Endothelial cell of umbilical vein (primary cell): ENCODE data around the gene TMEM178B. TPM values are rescaled to one million over a fixed set of nuclear protein-coding genes. Genes with fewer than 3 reads are reported as not detected.

ENCODE experiments used
- BruUV-seq: library from RNA; stranded (reverse); fragments of 400-500 nt; replicated peaks from 2 replicates; lab custom pipeline; 2021; lab: Mats Ljungman, UMichigan
- CTCF ChIA-PET: fragments of 300-600, 350-600 bp; sonication (Branson Sonifier 250); formaldehyde crosslinking; loops from one replicate; lab custom pipeline; 2021; ENCODE audit warnings: antibody characterized with exemption, inconsistent platforms; lab: Charles Lee
- POLR2A ChIA-PET: fragments of 300-600, 350-600 bp; sonication (Branson Sonifier 250); formaldehyde crosslinking; loops from one replicate; lab custom pipeline; 2021; ENCODE audit warnings: antibody characterized with exemption, inconsistent platforms; lab: Charles Lee
- DNase-seq: peaks from one replicate; pipeline ENCODE4 v3.0.0-alpha.2; 2011; ENCODE audit warnings: low read depth, low spot score
- FAIRE-seq: peaks from 2 replicates; lab custom pipeline; 2011; peaks lifted over from hg19 to GRCh38; lab: Jason Lieb, UNC
- H2AFZ ChIP-seq: 2 replicates; pipeline ENCODE4 v1.6.0; 2012; ENCODE audit warnings: low read depth, low read length, control low read depth, inconsistent platforms
- H3K27ac ChIP-seq: 2 replicates; pipeline ENCODE4 v1.5.1; 2011; ENCODE audit warnings: low read depth, mild to moderate bottlenecking, control low read depth, low read length, moderate library complexity; ENCODE audit not compliant: insufficient read depth
- H3K27me3 ChIP-seq, 2 experiments: 2 replicates each; pipeline versions ENCODE4 v1.6.0 to v1.6.1; 2011; ENCODE audit warnings: low read length in 2 of 2, mixed read lengths in 1 of 2; ENCODE audit not compliant: control insufficient read depth in 2 of 2, insufficient read depth in 2 of 2
- H3K36me3 ChIP-seq, 2 experiments: 2 replicates in 1 of 2; 3 replicates in 1 of 2; pipeline ENCODE4 v1.5.1; 2011; ENCODE audit warnings: low read length in 2 of 2, mild to moderate bottlenecking in 1 of 2, moderate library complexity in 1 of 2; ENCODE audit not compliant: control insufficient read depth in 2 of 2, insufficient read depth in 2 of 2; ENCODE audit errors: extremely low read depth in 1 of 2
- H3K4me1 ChIP-seq: 3 replicates; pipeline ENCODE4 v1.5.1; 2011; ENCODE audit warnings: mild to moderate bottlenecking, low read length; ENCODE audit not compliant: control insufficient read depth, insufficient read depth; ENCODE audit errors: extremely low read depth
- H3K4me2 ChIP-seq: 2 replicates; pipeline ENCODE4 v1.6.1; 2011; ENCODE audit warnings: low read length, control low read depth, mixed read lengths; ENCODE audit not compliant: insufficient read depth
- H3K4me3 ChIP-seq, 3 experiments: fragments of 200-600 bp in 1 of 3; sonication (generic), shearing (Covaris generic) in 1 of 3; replicated peaks in 1 of 3; 2 replicates each; pipeline ENCODE4 v1.5.1; 2011 to 2016; ENCODE audit warnings: control low read depth in 3 of 3, low read length in 3 of 3, mild to moderate bottlenecking in 2 of 3, inconsistent platforms in 1 of 3, low read depth in 1 of 3, moderate library complexity in 1 of 3; ENCODE audit not compliant: insufficient read depth in 1 of 3
- H3K79me2 ChIP-seq: 2 replicates; pipeline ENCODE4 v1.6.0; 2012; ENCODE audit warnings: low read length, inconsistent platforms; ENCODE audit not compliant: control insufficient read depth, insufficient read depth
- H3K9ac ChIP-seq: replicated peaks from 2 replicates; pipeline ENCODE3; 2011; ENCODE audit warnings: low read length, control low read depth; ENCODE audit not compliant: insufficient read depth; ENCODE audit errors: extremely low read depth
- H3K9me1 ChIP-seq: replicated peaks from 3 replicates; pipeline ENCODE4 v1.6.0; 2011; ENCODE audit warnings: mild to moderate bottlenecking, low read length; ENCODE audit not compliant: control insufficient read depth, insufficient read depth; ENCODE audit errors: extremely low read depth
- H3K9me3 ChIP-seq: replicated peaks from 2 replicates; pipeline ENCODE4 v1.5.1; 2012; ENCODE audit warnings: low read length, inconsistent platforms; ENCODE audit not compliant: control insufficient read depth, insufficient read depth
- H4K20me1 ChIP-seq: replicated peaks from 2 replicates; pipeline ENCODE3; 2011; ENCODE audit warnings: mild to moderate bottlenecking, low read length; ENCODE audit not compliant: control insufficient read depth, insufficient read depth; ENCODE audit errors: extremely low read depth
- CTCF ChIP-seq, 2 donors: IDR thresholded peaks; 1 replicate in 1 of 2; 2 replicates in 1 of 2; pipeline ENCODE4 v1.5.1; 2011; ENCODE audit warnings: low read length in 2 of 2, mild to moderate bottlenecking in 2 of 2, moderate library complexity in 2 of 2, control low read depth in 1 of 2, inconsistent platforms in 1 of 2, low read depth in 1 of 2; ENCODE audit not compliant: insufficient read depth in 1 of 2; ENCODE audit errors: extremely low read depth in 1 of 2
- EZH2 ChIP-seq: IDR thresholded peaks from 2 replicates; pipeline ENCODE4 v1.6.1; 2012; ENCODE audit warnings: borderline replicate concordance, low read depth, mild to moderate bottlenecking, moderate library complexity, low read length, inconsistent platforms; ENCODE audit not compliant: severe bottlenecking
- FOS ChIP-seq: IDR thresholded peaks from 2 replicates; pipeline ENCODE4 v1.6.1; 2011; ENCODE audit warnings: mild to moderate bottlenecking, low read length, moderate library complexity, borderline replicate concordance; ENCODE audit not compliant: insufficient read depth
- GATA2 ChIP-seq: IDR thresholded peaks from 2 replicates; pipeline ENCODE4 v1.7.0; 2011; ENCODE audit warnings: low read depth, mild to moderate bottlenecking, moderate library complexity, mixed read lengths, low read length; ENCODE audit not compliant: insufficient read length, insufficient read depth
- JUN ChIP-seq: IDR thresholded peaks from 2 replicates; pipeline ENCODE4 v1.6.1; 2011; ENCODE audit warnings: borderline replicate concordance, low read depth; ENCODE audit not compliant: insufficient read length, insufficient read depth
- MYC ChIP-seq: IDR thresholded peaks from one replicate; pipeline ENCODE4 v1.6.1; 2011; ENCODE audit warnings: mild to moderate bottlenecking, low read depth, low read length
- POLR2A ChIP-seq: IDR thresholded peaks from 2 replicates; pipeline ENCODE4 v1.6.1; 2012; ENCODE audit warnings: low read depth, mild to moderate bottlenecking, control low read depth, low read length
- POLR2AphosphoS5 ChIP-seq: IDR thresholded peaks from 2 replicates; pipeline ENCODE4 v1.6.1; 2012; ENCODE audit warnings: low read depth, mild to moderate bottlenecking, control low read depth, low read length, moderate library complexity; ENCODE audit not compliant: insufficient read depth
- dilution Hi-C: fragments of 300-500 bp; cut with MboI; formaldehyde crosslinking; loops from one replicate; pipeline ENCODE4 v1.15.0; 2019; ENCODE audit warnings: low sequenced_read_pairs; ENCODE audit not compliant: extremely low pct_ligation_motif_present
- intact Hi-C: fragments of 100-400 bp; cut with micrococcal nuclease; formaldehyde crosslinking; loops from one replicate; pipeline ENCODE4 v1.10.0; 2022
- polyA plus RNA-seq, 4 experiments: library from polyadenylated mRNA; depleted of rRNA in 3 of 4; stranded (reverse) in 3 of 4; unstranded in 1 of 4; fragments of >200 nt; gene quantifications; 2 replicates each; pipeline versions ENCODE4 v1.2.1 to v1.2.3, GENCODE V29; 2011 to 2012; ENCODE audit warnings: missing spikeins in 1 of 4
- total RNA-seq: library from RNA; stranded (reverse); gene quantifications from 2 replicates; pipeline ENCODE4 v1.2.3, GENCODE V29; 2021

The TMEM178B gene
- total and polyA plus RNA-seq, 2 donors (not counting 3 experiments of a cell fraction or from before 2014, with no cell fraction given), result not detected

- Histone ChIP-seq H3K9me3 (no peaks in the 10 kb centered on the region), H3K4me3 (no peak overlapping the region), H3K27ac (no peak overlapping the region), H3K9ac (no peak overlapping the region), H3K4me1 (no peaks in the 10 kb centered on the region), H3K9me1 (no peaks in the 10 kb centered on the region), H3K27me3 (no peaks in the 10 kb centered on the region), H4K20me1 (no peaks in the 10 kb centered on the region), H3K36me3 (no peaks in the 10 kb centered on the region), H3K4me2 (no peak overlapping the region), H3K79me2 (no peaks in the 10 kb centered on the region), H2AFZ (no peak overlapping the region)
- intact Hi-C loops (no loop called here), dilution Hi-C loops (no loop called here)
- no TSS peak for BruUV-seq
- CTCF ChIA-PET, result no interaction called here
- POLR2A ChIA-PET, result no interaction called here
- TF ChIP-seq FOS (no peak), CTCF (IDR thresholded peaks at IDR 0.05; ENCODE audit: extremely low read depth in 1 of 2, insufficient read depth in 1 of 2, low read depth in 1 of 2, low read length in 2 of 2) (no peak)
- no peak for DNase-seq
- no peak for FAIRE-seq
Observed at GRCh38 chr7:141201145-141201885, 127.5 kb downstream of the TMEM178B start.

GRCh38 chr7:141202535-141202934 lies 128.7 kb downstream of the TMEM178B start:
- Histone ChIP-seq H3K4me3 (no peak overlapping the region), H3K27ac (no peak overlapping the region), H3K9me3 (no peaks in the 10 kb centered on the region), H2AFZ (no peak overlapping the region), H3K27me3 (no peaks in the 10 kb centered on the region), H3K9me1 (no peaks in the 10 kb centered on the region), H3K9ac (no peak overlapping the region), H3K4me2 (no peak overlapping the region), H3K79me2 (no peaks in the 10 kb centered on the region), H3K4me1 (no peaks in the 10 kb centered on the region), H4K20me1 (no peaks in the 10 kb centered on the region), H3K36me3 (no peaks in the 10 kb centered on the region)
- dilution Hi-C loops, result no loop called here
- no TSS peak for BruUV-seq
- FAIRE-seq (no peak), DNase-seq (no peak)
- TF ChIP-seq FOS (no peak), MYC (no peak), EZH2 (no peak), CTCF (IDR thresholded peaks at IDR 0.05; ENCODE audit: extremely low read depth in 1 of 2, insufficient read depth in 1 of 2, low read depth in 1 of 2, low read length in 2 of 2) (no peak), GATA2 (no peak), POLR2A (no peak), POLR2AphosphoS5 (no peak), JUN (no peak)
- ChIA-PET POLR2A (no interaction called here), CTCF (no interaction called here)
- intact Hi-C loops, result no loop called here
